HCT116 (cell line): Measurements from ENCODE around the gene IL15. TPM values are rescaled to one million over a fixed set of nuclear protein-coding genes. Genes with fewer than 3 reads are reported as not detected.

Experiments used
- ATAC-seq: fragments of 200-7000 bp; cut with Tn5 transposase; 2 replicates; pipeline ENCODE4 v1.9.1; 2020; ENCODE audit warnings: mild to moderate bottlenecking, moderate library complexity
- BruUV-seq: library from RNA; stranded (reverse); fragments of 400-500 nt; replicated peaks from 2 replicates; lab custom pipeline; 2021; lab: Mats Ljungman, UMichigan
- CTCF ChIA-PET: fragments of 300-600 bp; sonication (Branson Sonifier 250); formaldehyde crosslinking; loops from one replicate; lab custom pipeline; 2021; ENCODE audit warnings: antibody characterized with exemption; lab: Charles Lee
- POLR2A ChIA-PET: fragments of 300-600, 350-600 bp; sonication (Branson Sonifier 250); formaldehyde crosslinking; loops from one replicate; lab custom pipeline; 2021; ENCODE audit warnings: antibody characterized with exemption; lab: Charles Lee
- RAD21 ChIA-PET, 2 experiments: fragments of 300-600 bp; sonication (Branson Sonifier 250); formaldehyde crosslinking; loops; one replicate each; lab custom pipeline; 2023; ENCODE audit warnings: low total read pairs in 2 of 2; ENCODE audit not compliant: uncharacterized antibody in 2 of 2, unreplicated experiment in 2 of 2, low non-redundant PET in 1 of 2; lab: Charles Lee
- DNase-seq: peaks from one replicate; pipeline ENCODE4 v3.0.0-alpha.2; 2010; ENCODE audit warnings: low read depth, low spot score
- H2AFZ ChIP-seq: fragments of 200-600 bp; shearing (Covaris generic), sonication (generic); 2 replicates; pipeline ENCODE4 v1.6.1; 2017; ENCODE audit warnings: low read depth, mixed run types, mixed read lengths, antibody characterized with exemption, low read length; ENCODE audit not compliant: poor library complexity, severe bottlenecking
- H3K27ac ChIP-seq: 2 replicates; pipeline ENCODE4 v1.5.1; 2012; ENCODE audit warnings: low read depth, low read length
- H3K27me3 ChIP-seq: fragments of 200-600 bp; sonication (generic); 2 replicates; pipeline ENCODE4 v1.6.1; 2016; ENCODE audit warnings: mixed run types, low read length, mixed read lengths; ENCODE audit not compliant: insufficient read depth
- H3K36me3 ChIP-seq, 2 experiments: fragments of 200-500 bp in 1 of 2; fragments of 200-600 bp in 1 of 2; sonication (Bioruptor generic) in 1 of 2; sonication (generic) in 1 of 2; 2 replicates each; pipeline versions ENCODE4 v1.5.1 to v1.6.1; 2014 to 2016; ENCODE audit warnings: low read length in 2 of 2, inconsistent platforms in 1 of 2, mixed read lengths in 1 of 2, mixed run types in 1 of 2; ENCODE audit not compliant: insufficient read depth in 2 of 2, control insufficient read depth in 1 of 2
- H3K4me1 ChIP-seq, 2 experiments: fragments of 200-600 bp in 1 of 2; sonication (generic) in 1 of 2; 2 replicates each; pipeline versions ENCODE4 v1.5.1 to v1.6.1; 2012 to 2017; ENCODE audit warnings: low read length in 2 of 2, inconsistent platforms in 1 of 2, mild to moderate bottlenecking in 1 of 2, mixed read lengths in 1 of 2, mixed run types in 1 of 2, moderate library complexity in 1 of 2; ENCODE audit not compliant: insufficient read depth in 2 of 2, control insufficient read depth in 1 of 2
- H3K4me2 ChIP-seq: fragments of 200-600 bp; sonication (generic); 2 replicates; pipeline ENCODE4 v1.6.1; 2017; ENCODE audit warnings: mixed run types, low read length, mixed read lengths
- H3K4me3 ChIP-seq, 2 experiments: fragments of 200-600 bp in 1 of 2; sonication (generic) in 1 of 2; replicated peaks in 1 of 2; 2 replicates each; pipeline ENCODE4 v1.5.1; 2011 to 2016; ENCODE audit warnings: low read length in 2 of 2, control low read depth in 1 of 2, low read depth in 1 of 2, mild to moderate bottlenecking in 1 of 2, mixed read lengths in 1 of 2, mixed run types in 1 of 2
- H3K79me2 ChIP-seq: fragments of 200-600 bp; sonication (generic); 2 replicates; pipeline ENCODE4 v1.6.1; 2017; ENCODE audit warnings: mild to moderate bottlenecking, mixed run types, low read length, moderate library complexity, mixed read lengths; ENCODE audit not compliant: insufficient read depth
- H3K9ac ChIP-seq: fragments of 200-600 bp; sonication (generic); 2 replicates; pipeline ENCODE4 v1.6.1; 2016; ENCODE audit warnings: low read length, mixed read lengths
- H3K9me2 ChIP-seq: fragments of 200-600 bp; sonication (generic), shearing (Covaris generic); 2 replicates; pipeline ENCODE4 v1.6.1; 2017; ENCODE audit warnings: mixed run types, mild to moderate bottlenecking, moderate library complexity; ENCODE audit not compliant: insufficient read depth
- H3K9me3 ChIP-seq, 2 experiments: fragments of 200-500 bp in 1 of 2; fragments of 200-600 bp in 1 of 2; sonication (Bioruptor generic) in 1 of 2; sonication (generic) in 1 of 2; 2 replicates each; pipeline ENCODE4 v1.6.1; 2014 to 2017; ENCODE audit warnings: low read length in 2 of 2, mixed read lengths in 2 of 2, inconsistent platforms in 1 of 2, low read depth in 1 of 2, mild to moderate bottlenecking in 1 of 2, mixed run types in 1 of 2, moderate library complexity in 1 of 2; ENCODE audit not compliant: control insufficient read depth in 1 of 2, insufficient read depth in 1 of 2
- H4K20me1 ChIP-seq: fragments of 200-600 bp; sonication (generic), shearing (Covaris generic); 2 replicates; pipeline ENCODE4 v1.6.1; 2017; ENCODE audit warnings: mixed run types, mild to moderate bottlenecking, moderate library complexity; ENCODE audit not compliant: insufficient read depth
- CEBPB ChIP-seq: IDR thresholded peaks from 2 replicates; pipeline ENCODE4 v1.6.1; 2012; ENCODE audit warnings: low read depth
- ELF1 ChIP-seq: IDR thresholded peaks from 2 replicates; pipeline ENCODE4 v1.6.1; 2012; ENCODE audit warnings: low read depth, borderline replicate concordance
- EZH2 ChIP-seq: fragments of 200-600 bp; sonication (generic); IDR thresholded peaks from 2 replicates; pipeline ENCODE4 v1.6.1; 2017; ENCODE audit warnings: antibody characterized with exemption, mixed run types
- EZH2phosphoT487 ChIP-seq: fragments of 200-600 bp; IDR thresholded peaks from 2 replicates; pipeline ENCODE4 v1.6.1; 2018; ENCODE audit warnings: antibody characterized with exemption, borderline replicate concordance
- RAD21 ChIP-seq: IDR thresholded peaks from 2 replicates; pipeline ENCODE4 v1.6.1; 2012; ENCODE audit warnings: low read depth, mild to moderate bottlenecking
- SIN3A ChIP-seq: IDR thresholded peaks from 2 replicates; pipeline ENCODE4 v1.6.1; 2012; ENCODE audit warnings: low read depth
- ZNF274 ChIP-seq: fragments of 200-500 bp; sonication (Bioruptor generic); IDR thresholded peaks from 2 replicates; pipeline ENCODE4 v1.6.1; 2014; ENCODE audit warnings: mild to moderate bottlenecking, low read depth, low read length, inconsistent platforms
- intact Hi-C: fragments of 100-400 bp; cut with micrococcal nuclease; formaldehyde crosslinking; loops from 2 replicates; pipeline ENCODE4 v1.10.0; 2022
- total RNA-seq: library from RNA; stranded (reverse); gene quantifications from one replicate; pipeline ENCODE4 v1.2.1, GENCODE V29; 2021; ENCODE audit not compliant: unreplicated experiment
- TF ChIP-seq, protein P1 (sequence below), 3 experiments: fragments of 200-600 bp in 1 of 3; sonication (generic) in 1 of 3; IDR thresholded peaks in 2 of 3; conservative IDR thresholded peaks in 1 of 3; 2 replicates each; pipeline ENCODE4 v1.5.1; 2012 to 2017; ENCODE audit warnings: low read depth in 2 of 3, low read length in 2 of 3, antibody characterized with exemption in 1 of 3, borderline replicate concordance in 1 of 3, control low read depth in 1 of 3, mild to moderate bottlenecking in 1 of 3, mixed read lengths in 1 of 3, mixed run types in 1 of 3, moderate library complexity in 1 of 3; ENCODE audit not compliant: insufficient read depth in 1 of 3
- TF ChIP-seq, protein P2 (sequence below): IDR thresholded peaks from 2 replicates; pipeline ENCODE4 v1.6.1; 2012
- TF ChIP-seq, protein P3 (sequence below): IDR thresholded peaks from 2 replicates; pipeline ENCODE4 v1.6.1; 2011; ENCODE audit warnings: mild to moderate bottlenecking, low read length, moderate library complexity; ENCODE audit not compliant: insufficient replicate concordance; ENCODE audit errors: extremely low read depth

Gene IL15
- total RNA-seq, 1 experiment from 2014 or later = 1.2 TPM

DNA sequence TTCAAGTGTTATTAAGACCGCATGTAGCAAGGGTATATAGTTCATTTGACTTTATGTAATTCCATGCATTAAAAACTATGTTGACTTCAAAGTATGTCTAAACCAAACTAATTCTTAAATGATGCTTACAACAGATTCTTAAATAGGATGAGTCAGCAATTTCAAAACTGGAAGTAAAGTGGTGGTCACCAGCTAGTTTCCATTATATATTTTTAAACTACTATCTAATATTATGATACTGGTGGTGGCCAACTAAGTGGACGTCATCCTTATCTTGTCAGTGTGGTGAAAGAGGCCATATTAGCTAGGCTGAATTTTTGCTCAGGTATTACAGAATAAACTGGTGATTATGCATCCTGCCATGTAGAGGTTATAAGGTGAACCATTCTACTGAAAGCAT lies 1.2 kb downstream of the IL15 start:
- no TSS peak for BruUV-seq

DNA sequence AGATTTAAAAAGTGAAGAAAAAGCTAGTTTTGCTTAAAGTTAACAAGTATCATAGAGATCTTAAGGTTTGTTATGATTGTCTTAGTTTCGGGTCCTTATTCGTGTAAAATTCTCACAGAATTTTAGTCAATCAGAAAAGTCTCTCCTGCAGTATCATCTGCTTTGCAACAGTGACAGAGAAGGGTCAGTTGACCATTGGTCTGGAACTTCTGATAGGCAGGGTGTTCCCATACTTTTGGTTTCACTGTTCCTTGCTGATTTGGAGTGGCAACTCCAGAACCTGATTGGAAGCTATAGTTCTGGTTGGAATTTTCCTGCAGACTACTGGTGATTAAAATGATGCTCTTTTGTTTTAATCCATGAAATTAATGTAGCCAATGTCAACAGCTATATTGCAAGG lies 1.8 kb downstream of the IL15 start:
- DNase-seq (no peak), ATAC-seq (no peak)
- Histone ChIP-seq H4K20me1 (no peaks in the 10 kb centered on the region), H3K36me3 (no peaks in the 10 kb centered on the region), H3K4me2 (no peak overlapping the region), H2AFZ (no peak overlapping the region), H3K4me1 (peaks cover 5 to 25% of the 10 kb centered on the region in 2 experiments), H3K9me2 (no peaks in the 10 kb centered on the region), H3K79me2 (no peaks in the 10 kb centered on the region), H3K9ac (no peak overlapping the region), H3K27me3 (no peaks in the 10 kb centered on the region), H3K27ac (no peak overlapping the region), H3K4me3 (no peak overlapping the region), H3K9me3 (no peaks in the 10 kb centered on the region)
- no peak for TF ChIP-seq EZH2phosphoT487
- TF ChIP-seq, protein P1, sequence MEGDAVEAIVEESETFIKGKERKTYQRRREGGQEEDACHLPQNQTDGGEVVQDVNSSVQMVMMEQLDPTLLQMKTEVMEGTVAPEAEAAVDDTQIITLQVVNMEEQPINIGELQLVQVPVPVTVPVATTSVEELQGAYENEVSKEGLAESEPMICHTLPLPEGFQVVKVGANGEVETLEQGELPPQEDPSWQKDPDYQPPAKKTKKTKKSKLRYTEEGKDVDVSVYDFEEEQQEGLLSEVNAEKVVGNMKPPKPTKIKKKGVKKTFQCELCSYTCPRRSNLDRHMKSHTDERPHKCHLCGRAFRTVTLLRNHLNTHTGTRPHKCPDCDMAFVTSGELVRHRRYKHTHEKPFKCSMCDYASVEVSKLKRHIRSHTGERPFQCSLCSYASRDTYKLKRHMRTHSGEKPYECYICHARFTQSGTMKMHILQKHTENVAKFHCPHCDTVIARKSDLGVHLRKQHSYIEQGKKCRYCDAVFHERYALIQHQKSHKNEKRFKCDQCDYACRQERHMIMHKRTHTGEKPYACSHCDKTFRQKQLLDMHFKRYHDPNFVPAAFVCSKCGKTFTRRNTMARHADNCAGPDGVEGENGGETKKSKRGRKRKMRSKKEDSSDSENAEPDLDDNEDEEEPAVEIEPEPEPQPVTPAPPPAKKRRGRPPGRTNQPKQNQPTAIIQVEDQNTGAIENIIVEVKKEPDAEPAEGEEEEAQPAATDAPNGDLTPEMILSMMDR (IDR thresholded peaks at IDR 0.05 in 2 of 3, conservative IDR thresholded peaks at IDR 0.05 in 1 of 3; ENCODE audit: borderline replicate concordance in 1 of 3, insufficient read depth in 1 of 3, low read depth in 2 of 3, low read length in 2 of 3) = no peak
- TF ChIP-seq, protein P2, sequence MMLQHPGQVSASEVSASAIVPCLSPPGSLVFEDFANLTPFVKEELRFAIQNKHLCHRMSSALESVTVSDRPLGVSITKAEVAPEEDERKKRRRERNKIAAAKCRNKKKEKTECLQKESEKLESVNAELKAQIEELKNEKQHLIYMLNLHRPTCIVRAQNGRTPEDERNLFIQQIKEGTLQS = no peak
- POLR2A ChIA-PET = interaction anchor here (1.3 kb wide), 1 partner anchor 22 kb away, joined by 3 read pairs; no protein-coding TSS in a partner anchor
- RAD21 ChIA-PET = no interaction called here
- intact Hi-C loops = loop anchor here (10.0 kb wide), 1 partner anchor 283 kb away; no protein-coding TSS in a partner anchor
- CTCF ChIA-PET = no interaction called here
- no TSS peak for BruUV-seq

More for the DNA sequence above, 1.2 kb downstream of the IL15 start:
- intact Hi-C loops = loop anchor here (10.0 kb wide), 1 partner anchor 283 kb away; no protein-coding TSS in a partner anchor
- ChIA-PET CTCF (interaction anchor here (1.3 kb wide), 1 partner anchor 291 kb away, joined by 5 read pairs; no protein-coding TSS in a partner anchor), RAD21 (interaction anchor here in 1 of 2 experiments (0.6 kb wide), 1 partner anchor 44 kb away, joined by 3 read pairs; no protein-coding TSS in a partner anchor), POLR2A (no interaction called here)
- Histone ChIP-seq H3K9ac (peak overlapping the region; percentile 59), H2AFZ (peak overlapping the region; percentile 94), H3K79me2 (no peaks in the 10 kb centered on the region), H3K4me2 (peak overlapping the region; percentile 95), H3K36me3 (no peaks in the 10 kb centered on the region), H3K27ac (no peak overlapping the region), H3K9me3 (no peaks in the 10 kb centered on the region), H3K4me3 (peak overlapping the region; percentile 66 to 84), H4K20me1 (no peaks in the 10 kb centered on the region), H3K4me1 (peaks cover 5 to 18% of the 10 kb centered on the region in 2 experiments; a peak in 3 of 4 replicates), H3K27me3 (no peaks in the 10 kb centered on the region), H3K9me2 (no peaks in the 10 kb centered on the region)
- TF ChIP-seq CEBPB (no peak), SIN3A (no peak), RAD21 (no peak), EZH2 (no peak), ZNF274 (no peak), ELF1 (no peak)
- TF ChIP-seq, protein P3, sequence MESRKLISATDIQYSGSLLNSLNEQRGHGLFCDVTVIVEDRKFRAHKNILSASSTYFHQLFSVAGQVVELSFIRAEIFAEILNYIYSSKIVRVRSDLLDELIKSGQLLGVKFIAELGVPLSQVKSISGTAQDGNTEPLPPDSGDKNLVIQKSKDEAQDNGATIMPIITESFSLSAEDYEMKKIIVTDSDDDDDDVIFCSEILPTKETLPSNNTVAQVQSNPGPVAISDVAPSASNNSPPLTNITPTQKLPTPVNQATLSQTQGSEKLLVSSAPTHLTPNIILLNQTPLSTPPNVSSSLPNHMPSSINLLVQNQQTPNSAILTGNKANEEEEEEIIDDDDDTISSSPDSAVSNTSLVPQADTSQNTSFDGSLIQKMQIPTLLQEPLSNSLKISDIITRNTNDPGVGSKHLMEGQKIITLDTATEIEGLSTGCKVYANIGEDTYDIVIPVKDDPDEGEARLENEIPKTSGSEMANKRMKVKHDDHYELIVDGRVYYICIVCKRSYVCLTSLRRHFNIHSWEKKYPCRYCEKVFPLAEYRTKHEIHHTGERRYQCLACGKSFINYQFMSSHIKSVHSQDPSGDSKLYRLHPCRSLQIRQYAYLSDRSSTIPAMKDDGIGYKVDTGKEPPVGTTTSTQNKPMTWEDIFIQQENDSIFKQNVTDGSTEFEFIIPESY = no peak
- ATAC-seq (no peak), DNase-seq (no peak)
